Measurements from ENCODE around the gene EZH2. TPM values are rescaled to one million over a fixed set of nuclear protein-coding genes. Genes with fewer than 3 reads are reported as not detected.

The EZH2 gene
- total RNA-seq, 2 donors from 2014 or later: 70.6 to 113 TPM

- ATAC-seq (no peak), DNase-seq (ENCODE audit: low spot score) (no peak)
- no peaks in the 10 kb centered on the region for H3K27me3 Mint-ChIP-seq
- peaks cover 5 to 7% of the 10 kb centered on the region in 2 donors for H3K4me1 Mint-ChIP-seq (ENCODE audit: low read depth in 2 of 2)
- peaks cover 20% of the 10 kb centered on the region for H3K36me3 Mint-ChIP-seq
- no peaks in the 10 kb centered on the region for H3K9me3 Mint-ChIP-seq
- H3K4me3 Mint-ChIP-seq: no peak overlapping the region
- H3K27ac Mint-ChIP-seq: no peak overlapping the region
These were observed 53.0 kb downstream of the EZH2 start for GRCh38 chr7:148830897-148831692.

- H3K9me3 Mint-ChIP-seq: no peaks in the 10 kb centered on the region
- H3K36me3 Mint-ChIP-seq: peaks cover 26% of the 10 kb centered on the region
- H3K27me3 Mint-ChIP-seq: no peaks in the 10 kb centered on the region
- H3K4me1 Mint-ChIP-seq (ENCODE audit: low read depth in 2 of 2): peaks cover 0 to 2% of the 10 kb centered on the region in 2 donors
- H3K4me3 Mint-ChIP-seq: no peak overlapping the region
- ATAC-seq (no peak), DNase-seq (ENCODE audit: low spot score) (no peak)
- H3K27ac Mint-ChIP-seq: no peak overlapping the region
These were observed 55.1 kb downstream of the EZH2 start for GRCh38 chr7:148828965-148829364.

GRCh38 chr7:148825338-148825737 is 58.8 kb downstream of the EZH2 start:
- DNase-seq (ENCODE audit: low spot score): no peak
- no peak overlapping the region for H3K27ac Mint-ChIP-seq

GRCh38 chr7:148824864-148825263 is 59.2 kb downstream of the EZH2 start:
- ATAC-seq: no peak
- no peak overlapping the region for H3K27ac Mint-ChIP-seq
- no peaks in the 10 kb centered on the region for H3K9me3 Mint-ChIP-seq
- H3K36me3 Mint-ChIP-seq: peaks cover 31% of the 10 kb centered on the region
- no peak overlapping the region for H3K4me3 Mint-ChIP-seq
- no peaks in the 10 kb centered on the region for H3K27me3 Mint-ChIP-seq
- DNase-seq (ENCODE audit: low spot score): no peak
- peaks cover 0 to 3% of the 10 kb centered on the region in 2 donors for H3K4me1 Mint-ChIP-seq (ENCODE audit: low read depth in 2 of 2)

More at GRCh38 chr7:148825338-148825737, 58.8 kb downstream of the EZH2 start:
- no peak for ATAC-seq
- Mint-ChIP-seq H3K4me1 (ENCODE audit: low read depth in 2 of 2) (peaks cover 0 to 3% of the 10 kb centered on the region in 2 donors), H3K4me3 (no peak overlapping the region), H3K36me3 (peaks cover 31% of the 10 kb centered on the region), H3K27me3 (no peaks in the 10 kb centered on the region), H3K9me3 (no peaks in the 10 kb centered on the region)

GRCh38 chr7:148821422-148821821 is 62.7 kb downstream of the EZH2 start:
- Mint-ChIP-seq H3K27me3 (no peaks in the 10 kb centered on the region), H3K36me3 (peaks cover 51% of the 10 kb centered on the region), H3K27ac (no peak overlapping the region)

GRCh38 chr7:148819697-148820360 is 64.3 kb downstream of the EZH2 start:
- ATAC-seq (no peak), DNase-seq (ENCODE audit: low spot score) (no peak)
- Mint-ChIP-seq H3K27me3 (no peaks in the 10 kb centered on the region), H3K4me3 (no peak overlapping the region), H3K9me3 (no peaks in the 10 kb centered on the region), H3K36me3 (peaks cover 37% of the 10 kb centered on the region), H3K4me1 (ENCODE audit: low read depth in 2 of 2) (peaks cover 0 to 3% of the 10 kb centered on the region in 2 donors), H3K27ac (no peak overlapping the region)

More at GRCh38 chr7:148821422-148821821, 62.7 kb downstream of the EZH2 start:
- DNase-seq (ENCODE audit: low spot score) (no peak), ATAC-seq (no peak)
- H3K9me3 Mint-ChIP-seq: no peaks in the 10 kb centered on the region
- no peak overlapping the region for H3K4me3 Mint-ChIP-seq
- H3K4me1 Mint-ChIP-seq (ENCODE audit: low read depth in 2 of 2): peaks cover 0 to 3% of the 10 kb centered on the region in 2 donors

- Mint-ChIP-seq H3K36me3 (peaks cover 43% of the 10 kb centered on the region), H3K9me3 (no peaks in the 10 kb centered on the region), H3K27ac (no peak overlapping the region), H3K4me1 (ENCODE audit: low read depth in 2 of 2) (no peaks in the 10 kb centered on the region), H3K4me3 (no peak overlapping the region), H3K27me3 (no peaks in the 10 kb centered on the region)
- DNase-seq (ENCODE audit: low spot score) (no peak), ATAC-seq (no peak)
These were observed 68.5 kb downstream of the EZH2 start for GRCh38 chr7:148815612-148816011.

GRCh38 chr7:148814922-148815559 is 69.0 kb downstream of the EZH2 start:
- Mint-ChIP-seq H3K4me3 (no peak overlapping the region), H3K36me3 (peaks cover 47% of the 10 kb centered on the region), H3K27ac (peak overlapping the region in 1 of 2 donors; percentile 67), H3K27me3 (no peaks in the 10 kb centered on the region), H3K4me1 (ENCODE audit: low read depth in 2 of 2) (no peaks in the 10 kb centered on the region), H3K9me3 (no peaks in the 10 kb centered on the region)
- no peak for DNase-seq (ENCODE audit: low spot score)
- ATAC-seq: no peak

- H3K27ac Mint-ChIP-seq: peak overlapping the region in 1 of 2 donors; percentile 67
- no peaks in the 10 kb centered on the region for H3K27me3 Mint-ChIP-seq
- H3K9me3 Mint-ChIP-seq: no peaks in the 10 kb centered on the region
- DNase-seq (ENCODE audit: low spot score) (no peak), ATAC-seq (no peak)
- H3K4me1 Mint-ChIP-seq (ENCODE audit: low read depth in 2 of 2): no peaks in the 10 kb centered on the region
- H3K4me3 Mint-ChIP-seq: no peak overlapping the region
- H3K36me3 Mint-ChIP-seq: peaks cover 45% of the 10 kb centered on the region
These were observed 70.2 kb downstream of the EZH2 start for GRCh38 chr7:148813890-148814289.

GRCh38 chr7:148811892-148812291 is 72.2 kb downstream of the EZH2 start:
- ATAC-seq (no peak), DNase-seq (ENCODE audit: low spot score) (no peak)
- no peaks in the 10 kb centered on the region for H3K27me3 Mint-ChIP-seq
- H3K27ac Mint-ChIP-seq: no peak overlapping the region
- no peak overlapping the region for H3K4me3 Mint-ChIP-seq
- H3K36me3 Mint-ChIP-seq: peaks cover 28% of the 10 kb centered on the region
- no peaks in the 10 kb centered on the region for H3K9me3 Mint-ChIP-seq
- no peaks in the 10 kb centered on the region for H3K4me1 Mint-ChIP-seq (ENCODE audit: low read depth in 2 of 2)

GRCh38 chr7:148809856-148810255 is 74.2 kb downstream of the EZH2 start:
- Mint-ChIP-seq H3K4me1 (ENCODE audit: low read depth in 2 of 2) (peaks cover 0 to 4% of the 10 kb centered on the region in 2 donors), H3K4me3 (no peak overlapping the region), H3K27ac (peak overlapping the region in 1 of 2 donors; percentile 19), H3K27me3 (no peaks in the 10 kb centered on the region), H3K9me3 (no peaks in the 10 kb centered on the region), H3K36me3 (peaks cover 24% of the 10 kb centered on the region)
- DNase-seq (ENCODE audit: low spot score) (no peak), ATAC-seq (no peak)

GRCh38 chr7:148807436-148807835 is 76.7 kb downstream of the EZH2 start:
- no peaks in the 10 kb centered on the region for H3K9me3 Mint-ChIP-seq
- H3K4me1 Mint-ChIP-seq (ENCODE audit: low read depth in 2 of 2): peaks cover 0 to 4% of the 10 kb centered on the region in 2 donors
- H3K27ac Mint-ChIP-seq: no peak overlapping the region
- no peak for DNase-seq (ENCODE audit: low spot score)
- H3K27me3 Mint-ChIP-seq: no peaks in the 10 kb centered on the region
- no peak for ATAC-seq
- peaks cover 15% of the 10 kb centered on the region for H3K36me3 Mint-ChIP-seq
- H3K4me3 Mint-ChIP-seq: no peak overlapping the region

GRCh38 chr7:148806187-148806586 is 77.9 kb downstream of the EZH2 start:
- Mint-ChIP-seq H3K36me3 (peaks cover 8% of the 10 kb centered on the region), H3K27ac (peak overlapping the region in 1 of 2 donors; percentile 67), H3K4me3 (no peak overlapping the region), H3K4me1 (ENCODE audit: low read depth in 2 of 2) (peaks cover 0 to 7% of the 10 kb centered on the region in 2 donors), H3K9me3 (no peaks in the 10 kb centered on the region), H3K27me3 (no peaks in the 10 kb centered on the region)
- DNase-seq (ENCODE audit: low spot score): no peak
- no peak for ATAC-seq
